ENCODE measurements around the gene OR10H4.
"Not testable (repeated sequence)": the region's sequence is repeated elsewhere in the genome, so short reads cannot be mapped to it uniquely, and the experiment has no call there.

OR10H4 gene, protein sequence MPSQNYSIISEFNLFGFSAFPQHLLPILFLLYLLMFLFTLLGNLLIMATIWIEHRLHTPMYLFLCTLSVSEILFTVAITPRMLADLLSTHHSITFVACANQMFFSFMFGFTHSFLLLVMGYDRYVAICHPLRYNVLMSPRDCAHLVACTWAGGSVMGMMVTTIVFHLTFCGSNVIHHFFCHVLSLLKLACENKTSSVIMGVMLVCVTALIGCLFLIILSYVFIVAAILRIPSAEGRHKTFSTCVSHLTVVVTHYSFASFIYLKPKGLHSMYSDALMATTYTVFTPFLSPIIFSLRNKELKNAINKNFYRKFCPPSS

DNA sequence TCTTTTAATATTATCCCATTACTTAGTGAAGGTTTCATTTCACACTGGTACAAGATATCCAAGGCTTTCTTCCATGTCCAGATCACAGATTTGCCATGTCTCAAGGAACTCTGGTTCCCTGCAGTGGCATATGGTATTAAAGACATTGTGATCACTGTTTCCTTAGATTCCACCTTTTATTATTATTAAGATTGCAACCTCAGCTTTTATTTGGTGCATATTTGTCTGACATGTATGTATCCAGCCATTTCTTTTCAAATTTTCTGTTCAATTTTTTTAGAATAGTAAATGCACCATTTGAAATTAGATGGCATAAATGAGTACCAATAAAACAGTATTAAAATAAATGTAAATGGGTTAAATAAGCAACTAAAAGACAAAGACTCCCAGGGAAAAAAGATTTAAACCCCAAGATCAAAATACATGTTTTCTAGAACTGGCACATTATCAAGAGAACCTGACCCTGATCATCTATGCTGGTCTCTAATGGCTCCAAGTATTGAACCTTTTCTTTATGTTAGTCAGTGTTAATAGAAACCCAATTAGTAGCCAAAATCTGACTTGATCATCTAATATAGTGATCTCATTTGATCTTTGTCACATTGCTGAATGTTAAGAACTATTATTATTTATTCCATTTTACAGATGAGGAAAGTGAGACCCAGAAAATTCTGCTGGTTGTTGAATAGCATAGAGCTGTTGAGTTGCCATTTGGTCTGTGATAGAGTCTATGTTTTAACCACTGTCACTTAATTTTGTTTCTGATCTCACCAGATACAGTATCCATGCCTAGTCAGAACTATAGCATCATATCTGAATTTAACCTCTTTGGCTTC is at the start of gene OR10H4:
Gene OR10H4 (plus strand): TSS at position 786 of the 836 bp plus-strand sequence. CDS start 0 bp downstream, at position 786.
- no peak for DNase-seq

DNA sequence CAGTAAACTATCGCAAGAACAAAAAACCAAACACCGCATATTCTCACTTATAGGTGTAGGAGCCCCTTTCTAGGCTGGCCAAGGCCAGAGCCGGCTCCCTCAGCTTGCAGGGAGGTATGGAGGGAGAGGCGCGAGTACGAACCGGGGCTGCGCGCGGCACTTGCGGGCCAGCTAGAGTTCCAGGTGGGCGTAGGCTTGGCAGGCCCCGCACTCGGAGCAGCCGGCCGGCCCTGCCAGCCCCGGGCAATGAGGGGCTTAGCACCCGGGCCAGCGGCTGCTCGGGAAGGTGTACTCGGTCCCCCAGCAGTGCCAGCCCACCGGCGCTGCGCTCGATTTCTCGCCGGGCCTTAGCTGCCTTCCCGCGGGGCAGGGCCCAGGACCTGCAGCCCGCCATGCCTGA is 49.2 kb upstream of the OR10H4 start:
- DNase-seq: not testable (repeated sequence)

DNA sequence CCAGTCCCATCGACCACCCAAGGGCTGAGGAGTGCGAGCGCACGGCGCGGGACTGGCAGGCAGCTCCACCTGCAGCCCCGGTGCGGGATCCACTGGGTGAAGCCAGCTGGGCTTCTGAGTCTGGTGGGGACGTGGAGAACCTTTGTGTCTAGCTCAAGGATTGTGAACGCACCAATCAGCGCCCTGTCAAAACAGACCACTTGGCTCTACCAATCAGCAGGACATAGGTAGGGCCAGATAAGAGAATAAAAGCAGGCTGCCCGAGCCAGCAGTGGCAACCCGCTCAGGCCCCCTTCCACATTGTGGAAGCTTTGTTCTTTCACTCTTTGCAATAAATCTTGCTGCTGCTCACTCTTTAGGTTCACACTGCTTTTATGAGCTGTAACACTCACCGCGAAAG is 48.8 kb upstream of the OR10H4 start:
- DNase-seq: not testable (repeated sequence)

DNA sequence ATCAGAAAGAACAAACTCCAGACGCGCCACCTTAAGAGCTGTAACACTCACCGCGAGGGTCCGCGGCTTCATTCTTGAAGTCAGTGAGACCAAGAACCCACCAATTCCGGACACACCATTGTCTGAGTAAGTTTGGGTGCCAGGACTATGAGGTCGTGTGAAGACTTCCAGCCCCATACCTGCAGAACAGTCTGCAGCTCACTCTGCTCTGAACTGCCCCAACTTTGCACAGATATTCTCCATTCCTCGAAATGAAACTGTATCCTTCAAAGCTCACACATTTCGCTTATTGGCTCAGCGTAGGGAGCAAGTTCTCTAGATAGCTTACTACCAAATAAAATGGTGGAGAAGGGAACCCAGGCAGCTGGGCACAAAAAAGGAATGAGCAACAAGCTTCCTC is 48.3 kb upstream of the OR10H4 start:
- DNase-seq: no peak

DNA sequence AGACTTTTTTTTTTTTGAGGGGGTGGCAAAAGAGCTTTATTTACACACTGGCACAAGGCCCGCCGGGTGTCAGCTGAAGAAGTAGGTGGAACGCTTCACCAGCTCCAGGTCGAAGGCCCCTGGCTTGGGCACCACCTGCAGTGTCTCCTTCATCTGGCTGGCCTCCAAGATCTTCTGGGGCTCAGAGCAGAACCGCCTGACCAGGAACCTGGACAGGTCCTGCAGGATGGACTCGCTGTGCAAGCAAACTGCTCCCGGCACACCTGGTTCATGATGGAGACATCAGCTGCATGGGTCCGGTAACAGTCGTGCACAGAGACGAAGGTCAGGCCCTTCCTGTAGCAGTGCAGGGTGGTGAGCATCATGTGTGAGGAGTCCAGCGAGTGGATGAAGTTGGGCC is 46.6 kb upstream of the OR10H4 start:
- DNase-seq: no peak

DNA sequence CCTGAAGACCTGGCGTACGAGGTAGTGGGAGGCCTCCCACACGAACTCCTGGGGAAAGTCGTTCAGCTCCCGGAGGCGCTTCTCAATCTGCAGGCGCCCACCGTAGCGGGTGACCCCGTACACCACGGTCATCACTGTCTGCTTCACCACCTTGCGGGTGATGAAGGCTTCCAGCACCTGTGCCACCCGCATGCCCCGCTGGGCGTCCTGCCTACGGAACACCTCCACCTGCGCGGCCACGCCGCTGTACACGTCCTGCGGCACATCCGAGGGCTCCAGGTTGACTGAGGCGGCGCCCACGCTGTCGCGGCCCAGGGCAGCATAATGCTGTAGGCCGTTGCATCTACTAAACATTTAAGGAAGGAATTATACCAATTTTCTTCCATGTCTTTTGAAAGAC is 45.9 kb upstream of the OR10H4 start:
- DNase-seq: not testable (repeated sequence)

DNA sequence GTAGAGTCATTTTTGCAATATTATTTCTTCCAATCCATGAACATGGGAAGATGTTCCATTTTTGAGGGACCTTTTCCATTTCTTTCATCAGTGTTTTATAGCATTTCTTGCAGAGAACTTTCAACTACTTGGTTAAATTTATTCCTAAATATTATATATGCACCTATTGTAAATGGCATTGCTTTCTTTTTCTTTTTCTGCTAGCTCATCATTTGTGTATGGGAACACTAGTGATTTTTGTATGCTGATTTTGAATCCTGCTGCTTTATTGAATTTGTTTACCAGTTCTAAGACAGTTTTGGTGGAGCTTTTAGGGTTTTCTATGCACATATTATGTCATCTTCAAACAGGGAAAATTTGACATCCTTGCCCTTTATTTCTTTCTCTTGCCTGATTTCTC is 43.8 kb upstream of the OR10H4 start:
- DNase-seq: no peak

DNA sequence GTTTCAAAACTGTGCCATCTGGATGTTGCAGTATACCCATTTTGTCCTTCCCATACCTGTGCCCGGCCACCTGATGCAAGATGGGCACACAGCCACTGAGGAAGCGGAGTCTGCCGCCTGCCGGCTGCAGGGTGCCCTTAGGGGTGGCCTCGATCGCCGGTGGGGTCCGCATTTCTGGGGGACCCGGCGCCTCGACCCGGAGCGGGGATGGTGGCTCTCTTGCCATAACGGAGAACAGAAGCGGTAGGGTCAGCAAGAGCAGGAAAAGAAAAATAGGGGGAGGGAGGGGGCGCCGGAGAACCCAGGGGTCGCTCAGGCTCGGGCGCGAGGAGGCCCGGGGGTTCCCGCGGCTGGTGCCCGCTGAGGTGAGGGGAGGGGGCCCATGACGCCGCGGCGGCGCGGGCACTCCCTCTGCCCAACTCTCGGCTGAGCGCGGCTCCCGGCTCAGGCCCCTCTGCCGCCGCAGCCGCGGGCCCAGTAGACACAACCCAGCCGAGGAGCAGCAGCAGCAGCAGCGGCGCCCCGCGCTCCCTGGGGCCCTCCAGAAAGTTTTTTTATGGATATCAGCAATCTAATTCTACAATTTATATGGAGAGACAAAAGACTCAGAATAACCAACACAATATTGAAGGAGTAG is 37.1 kb upstream of the OR10H4 start:
- peak; percentile 37 for DNase-seq

DNA sequence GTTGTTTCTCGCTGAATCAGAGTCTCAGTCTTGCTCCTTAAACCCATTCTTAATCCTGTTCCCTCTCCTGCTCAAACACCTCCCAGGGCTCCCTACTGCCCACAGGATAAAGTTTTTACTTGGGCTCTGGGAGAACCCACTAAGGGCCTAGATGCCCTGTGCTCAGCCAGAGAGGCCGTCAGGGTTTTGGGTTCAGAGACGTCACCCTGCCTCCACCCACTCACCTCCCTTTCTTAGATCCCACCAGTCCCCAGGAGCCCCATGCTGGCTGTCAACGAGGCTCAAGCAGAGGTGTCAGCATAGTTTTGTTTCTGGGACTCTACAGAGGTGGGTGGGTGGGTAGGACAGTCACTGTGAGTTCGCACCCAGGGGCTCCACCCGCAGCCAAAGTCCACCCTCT is 35.4 kb upstream of the OR10H4 start:
- no peak for DNase-seq

DNA sequence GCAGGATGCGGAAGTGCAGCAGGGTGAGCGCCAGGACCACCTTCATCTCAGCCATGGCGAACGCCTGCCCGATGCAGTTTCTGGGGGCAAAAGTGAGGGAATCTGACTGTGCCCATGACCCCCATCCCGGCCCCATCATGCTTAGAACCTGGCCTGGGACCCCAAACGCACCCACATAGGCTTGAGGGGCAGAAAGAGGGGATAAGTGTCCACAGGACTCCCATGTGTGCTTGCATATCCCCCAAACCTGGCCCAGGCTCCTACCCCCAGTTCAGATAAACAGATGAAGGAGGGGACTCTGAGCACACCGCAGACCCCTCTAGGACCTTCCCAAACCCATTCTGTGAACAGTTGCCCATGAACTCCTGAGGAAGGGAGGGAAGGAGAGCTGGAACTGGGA is 35.0 kb upstream of the OR10H4 start:
- no peak for DNase-seq

DNA sequence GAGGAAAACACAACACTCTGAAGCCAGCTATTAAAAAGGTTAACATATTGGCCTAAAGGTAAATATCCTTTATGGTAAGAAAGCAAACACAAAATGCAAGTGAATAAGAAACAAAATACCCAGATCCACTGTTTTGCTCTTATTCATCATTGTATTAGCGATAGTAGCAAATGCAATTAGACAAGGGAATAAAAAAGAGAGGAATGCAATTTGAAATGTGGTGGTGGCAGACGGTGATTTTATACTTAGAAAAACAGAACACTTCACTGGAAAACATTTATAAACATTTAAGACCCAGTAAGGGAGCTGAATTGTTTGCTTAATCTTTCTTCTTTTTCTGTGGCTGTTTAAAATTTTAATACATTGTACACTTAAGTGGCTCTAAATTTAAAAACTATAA is 33.7 kb upstream of the OR10H4 start:
- no peak for DNase-seq

DNA sequence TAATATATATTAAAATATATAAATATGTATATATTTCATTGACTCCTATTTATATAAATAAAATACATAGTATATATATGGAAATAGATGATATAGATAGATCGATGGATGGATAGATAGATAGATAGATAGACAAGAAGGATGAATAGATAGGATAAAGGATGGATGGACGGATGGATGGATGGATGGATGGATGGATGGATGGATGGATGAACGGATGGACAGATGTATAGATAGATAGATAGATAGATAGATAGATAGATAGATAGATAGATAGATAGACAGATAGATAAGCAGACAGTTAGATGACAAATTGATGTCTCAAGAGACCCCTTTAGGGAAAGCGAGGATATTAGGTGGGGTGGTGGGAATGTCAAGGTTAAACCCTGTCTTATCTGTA is 29.6 kb upstream of the OR10H4 start:
- DNase-seq: no peak

DNA sequence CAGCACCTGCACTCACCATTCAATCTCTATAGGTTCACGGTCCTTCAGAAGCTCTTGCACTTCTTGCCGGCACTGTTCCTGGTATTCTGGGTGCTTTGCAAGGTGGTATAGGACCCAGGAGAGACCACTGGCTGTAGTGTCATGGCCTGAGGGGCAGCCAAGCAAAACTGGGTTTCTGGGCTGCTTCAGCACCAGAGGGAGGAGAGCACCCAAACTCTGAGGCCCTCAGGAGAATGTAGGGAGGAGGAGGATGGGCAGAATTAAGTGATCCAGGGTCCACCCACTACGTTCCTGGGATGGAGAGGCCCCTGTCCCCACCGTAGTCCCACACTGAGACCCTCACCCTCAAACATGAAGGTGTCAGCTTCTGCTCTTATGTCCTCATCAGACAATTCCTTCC is 26.8 kb upstream of the OR10H4 start:
- DNase-seq: no peak

DNA sequence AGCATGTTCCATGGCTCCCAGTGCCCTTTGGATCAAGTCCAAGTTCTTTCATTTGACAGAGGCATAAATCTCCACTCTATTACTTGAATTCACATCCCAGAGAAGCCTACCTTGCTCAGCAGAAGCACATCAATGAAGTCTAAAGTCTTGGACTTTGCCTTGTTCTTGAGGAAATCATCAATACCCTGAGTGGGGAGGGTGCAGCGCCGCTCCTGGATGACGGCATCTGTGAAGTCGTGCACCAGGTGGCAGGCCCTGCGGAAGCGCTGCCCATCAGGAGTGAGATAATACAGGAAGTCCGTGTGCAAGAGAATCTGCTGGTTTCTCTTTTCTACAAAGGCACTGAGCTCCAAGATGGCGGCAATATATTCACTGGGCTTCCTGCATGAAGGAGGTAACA is 25.1 kb upstream of the OR10H4 start:
- DNase-seq: no peak

DNA sequence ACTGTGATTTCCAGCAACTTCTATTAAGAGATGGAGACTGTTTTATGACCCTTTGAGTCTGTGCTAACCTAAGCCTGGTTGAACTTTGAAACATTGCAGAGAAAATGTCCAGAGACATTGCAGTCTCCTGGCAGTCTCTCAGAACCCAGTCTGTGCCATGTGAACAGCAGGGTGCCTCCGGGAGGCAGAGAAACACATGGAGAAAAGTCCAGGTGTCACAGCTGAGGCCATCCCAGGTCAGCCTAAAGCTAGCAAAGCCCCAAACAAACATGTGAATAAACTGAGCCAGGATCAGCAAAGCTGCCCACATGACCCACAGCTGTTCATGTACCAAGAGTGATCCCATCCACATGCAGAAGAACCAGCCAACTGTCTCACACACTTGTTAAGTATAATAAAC is 22.3 kb upstream of the OR10H4 start:
- DNase-seq: no peak

DNA sequence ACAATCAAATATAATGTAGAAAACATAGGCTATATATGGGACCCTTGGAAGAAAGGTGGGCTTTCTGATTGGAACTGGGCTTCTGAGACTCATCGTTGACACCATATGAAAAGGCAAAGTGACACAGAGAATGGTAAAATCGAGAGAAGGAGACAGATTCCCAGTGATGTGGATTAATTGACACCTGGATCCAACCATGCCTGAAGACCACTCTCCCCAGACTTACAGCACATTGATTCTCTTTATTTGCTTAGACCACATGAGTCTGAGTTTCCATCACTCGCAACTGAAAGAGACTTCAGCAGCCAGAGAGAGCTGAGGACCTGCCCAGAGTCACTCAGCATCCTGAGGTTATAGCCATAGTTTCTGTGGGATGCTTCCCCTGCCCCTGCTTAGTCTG is 20.5 kb upstream of the OR10H4 start:
- DNase-seq: no peak

DNA sequence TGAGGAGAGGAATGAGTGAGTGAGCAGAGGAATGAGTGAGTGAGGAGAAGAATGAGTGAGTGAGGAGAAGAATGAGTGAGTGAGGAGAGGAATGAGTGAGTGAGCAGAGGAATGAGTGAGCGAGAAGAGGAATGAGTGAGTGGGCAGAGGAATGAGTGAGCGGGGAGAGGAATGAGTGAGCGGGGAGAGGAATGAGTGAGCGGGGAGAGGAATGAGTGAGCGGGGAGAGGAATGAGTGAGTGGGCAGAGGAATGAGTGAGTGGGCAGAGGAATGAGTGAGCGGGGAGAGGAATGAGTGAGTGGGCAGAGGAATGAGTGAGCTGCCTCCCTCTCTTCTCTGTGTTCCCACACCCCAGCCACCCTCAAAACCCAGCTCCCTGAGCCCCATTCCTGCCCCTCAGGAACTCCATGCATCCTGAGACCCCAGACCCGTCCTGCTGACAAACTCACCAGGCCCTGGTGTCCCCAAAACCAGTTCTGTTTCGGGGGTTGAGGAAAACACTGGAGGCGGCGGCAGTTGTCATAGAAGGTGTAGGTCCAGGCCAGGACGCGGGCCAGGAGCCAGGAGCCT is 15.0 kb upstream of the OR10H4 start:
- not testable (repeated sequence) for DNase-seq

DNA sequence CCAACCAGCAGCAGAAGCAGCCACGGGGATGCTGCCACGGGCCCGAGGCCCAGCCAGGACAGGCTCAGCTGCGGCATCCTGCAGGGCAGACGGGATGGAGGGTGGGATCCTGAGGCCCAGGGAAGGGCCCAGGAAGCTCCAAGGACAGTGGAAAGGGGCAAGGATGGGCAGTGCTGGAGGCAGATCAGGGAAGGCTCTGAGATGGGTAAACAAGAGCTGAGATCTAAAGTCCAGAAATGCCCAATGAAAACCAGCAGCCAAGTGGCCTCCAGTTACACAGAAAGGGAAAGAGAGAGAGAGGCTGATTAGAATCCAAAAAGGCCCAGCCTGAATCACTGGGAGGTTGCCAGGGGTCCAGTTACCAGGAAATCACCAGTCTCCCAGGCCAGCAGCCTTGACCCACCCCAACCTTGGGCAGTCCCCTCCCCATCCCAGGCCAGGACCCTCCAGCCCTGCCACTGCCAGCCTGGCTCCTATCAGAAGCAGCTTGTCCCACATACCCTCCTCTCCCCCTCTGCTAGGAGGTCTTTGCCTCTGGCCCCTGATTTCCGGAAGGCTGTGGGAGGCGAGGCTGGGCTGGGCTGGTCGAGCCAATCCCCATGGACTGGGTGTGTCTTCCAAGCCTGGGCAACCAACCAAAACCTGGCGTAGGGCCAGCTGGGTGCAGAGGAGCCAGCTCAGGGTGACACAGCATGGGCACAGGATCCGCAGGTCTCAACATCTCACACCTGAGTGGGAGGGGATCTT is 14.3 kb upstream of the OR10H4 start, which contains the start of gene CYP4F11:
Gene CYP4F11 (minus strand): TSS at position 198 of the 747 bp plus-strand sequence. CDS start 121 bp downstream, at position 77.
- DNase-seq: peak; percentile 33

DNA sequence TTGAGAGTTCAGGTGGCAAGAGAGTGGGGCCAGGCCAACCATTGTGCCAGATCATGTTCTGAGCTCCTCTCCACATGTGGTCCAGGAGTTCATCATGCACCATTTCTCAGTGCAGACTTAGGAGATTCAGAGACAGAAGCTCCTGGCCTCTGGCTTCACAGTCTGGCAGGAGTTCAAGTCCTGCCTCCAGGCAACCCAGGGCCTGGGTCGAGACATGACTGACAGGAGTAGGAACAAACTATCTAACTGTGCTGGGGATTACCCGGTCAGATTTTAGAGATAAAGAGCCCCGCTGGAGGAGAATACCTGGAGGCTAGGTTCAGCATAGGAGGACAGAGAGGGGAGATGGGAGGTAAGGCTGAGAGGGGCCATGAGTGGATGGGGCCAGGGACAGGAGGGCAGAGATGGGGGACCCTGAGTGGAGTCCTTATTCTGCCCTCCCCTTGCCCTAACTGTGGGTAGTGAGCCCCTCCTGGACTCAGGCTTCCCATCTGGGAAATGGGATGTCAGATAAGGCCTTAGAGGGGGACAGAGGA is 13.6 kb upstream of the OR10H4 start:
- peak; percentile 17 for DNase-seq

DNA sequence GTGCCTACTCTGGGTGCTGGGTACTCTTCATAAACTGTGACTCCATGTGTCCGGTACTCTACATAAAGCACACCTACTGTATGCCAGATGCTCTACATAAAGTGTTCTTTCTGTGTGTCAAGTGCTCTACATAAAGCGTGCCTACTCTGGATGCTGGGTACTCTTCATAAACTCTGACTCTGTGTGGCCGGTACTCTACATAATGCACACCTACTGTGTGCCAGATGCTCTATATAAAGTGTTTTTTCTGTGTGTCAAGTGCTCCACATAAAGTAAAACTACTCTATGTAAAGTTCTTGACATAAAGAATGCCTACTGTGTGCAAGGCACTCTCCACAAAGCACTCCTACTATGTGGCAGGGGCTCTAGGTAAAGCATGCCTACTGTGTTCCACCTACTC is 12.6 kb upstream of the OR10H4 start:
- DNase-seq: no peak

DNA sequence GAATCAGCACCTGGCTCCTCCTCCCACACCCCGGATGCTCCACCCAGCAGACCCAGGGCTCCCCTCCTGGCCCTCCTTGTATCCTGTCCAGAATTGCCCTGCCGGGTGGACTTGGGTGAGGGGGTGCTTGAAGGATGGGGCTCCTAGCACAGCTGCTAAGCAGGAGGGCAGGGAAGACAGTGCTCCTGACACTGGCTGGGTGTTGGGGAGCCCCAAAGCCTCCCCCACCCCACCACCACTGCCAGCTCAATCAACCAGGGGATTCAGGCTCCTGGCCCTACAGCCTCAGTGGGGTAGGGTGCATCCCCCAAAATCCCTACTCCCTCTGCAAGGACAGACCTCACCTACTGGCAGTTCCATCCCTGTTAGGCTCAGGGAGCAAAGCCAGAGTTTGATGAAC is 11.9 kb upstream of the OR10H4 start:
- no peak for DNase-seq

DNA sequence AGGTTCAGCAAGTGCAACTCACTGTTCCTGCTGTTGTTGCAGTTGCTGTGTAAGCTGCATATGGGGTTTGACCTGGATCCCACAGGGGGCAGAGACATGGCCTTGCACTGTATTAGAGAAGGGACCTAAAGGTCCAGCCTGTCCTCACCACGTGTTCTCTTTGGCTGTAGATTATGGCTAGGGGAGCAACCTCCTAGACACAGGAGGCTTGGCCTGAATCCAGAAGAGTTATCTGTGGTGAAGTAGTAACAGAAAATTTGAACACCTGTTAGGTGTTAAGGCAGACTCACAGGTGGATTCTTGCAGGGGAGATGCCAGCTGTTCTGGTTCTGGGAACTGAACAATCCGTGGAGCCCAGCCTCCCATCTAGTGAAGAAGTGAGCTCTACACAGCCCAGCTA is 11.0 kb upstream of the OR10H4 start:
- no peak for DNase-seq
